SJSA1 (cell line): ENCODE data around the gene MYLK. TPM values are rescaled to one million over a fixed set of nuclear protein-coding genes. Genes with fewer than 3 reads are reported as not detected.
A peak's percentile ranks its signal among the peaks of the same experiment; 100 is the strongest.

ENCODE experiments used
- DNase-seq, 2 experiments: peaks; one replicate each; pipeline ENCODE4 v3.0.0-alpha.2; 2015 to 2020; ENCODE audit warnings: low spot score in 2 of 2, low read depth in 1 of 2
- H3K27ac ChIP-seq: fragments of 250-450 bp; sonication (Bioruptor Pico); 2 replicates; pipeline ENCODE4 v1.5.1; 2020; ENCODE audit warnings: mild to moderate bottlenecking, moderate library complexity
- H3K27me3 ChIP-seq: fragments of 250-450 bp; sonication (Bioruptor Pico); replicated peaks from 2 replicates; pipeline ENCODE4 v1.5.1; 2020; ENCODE audit warnings: mild to moderate bottlenecking, moderate library complexity
- H3K36me3 ChIP-seq: fragments of 250-450 bp; sonication (Bioruptor Pico); 2 replicates; pipeline ENCODE4 v1.5.1; 2020; ENCODE audit warnings: mild to moderate bottlenecking
- H3K4me1 ChIP-seq: fragments of 250-450 bp; sonication (Bioruptor Pico); replicated peaks from 2 replicates; pipeline ENCODE4 v1.6.1; 2021; ENCODE audit warnings: mild to moderate bottlenecking
- H3K4me3 ChIP-seq: fragments of 250-450 bp; sonication (Bioruptor Pico); 2 replicates; pipeline ENCODE4 v1.5.1; 2020; ENCODE audit warnings: mild to moderate bottlenecking
- H3K9me3 ChIP-seq: fragments of 250-450 bp; sonication (Bioruptor Pico); replicated peaks from 2 replicates; pipeline ENCODE4 v1.5.1; 2020; ENCODE audit warnings: mild to moderate bottlenecking
- total RNA-seq: library from RNA; depleted of rRNA; stranded (reverse); fragments of >200 nt; shearing (Covaris generic); gene quantifications from 2 replicates; pipeline ENCODE4 v1.2.3, GENCODE V29; 2014

Gene MYLK
- total RNA-seq, 1 experiment from 2014 or later = 147 TPM

DNA sequence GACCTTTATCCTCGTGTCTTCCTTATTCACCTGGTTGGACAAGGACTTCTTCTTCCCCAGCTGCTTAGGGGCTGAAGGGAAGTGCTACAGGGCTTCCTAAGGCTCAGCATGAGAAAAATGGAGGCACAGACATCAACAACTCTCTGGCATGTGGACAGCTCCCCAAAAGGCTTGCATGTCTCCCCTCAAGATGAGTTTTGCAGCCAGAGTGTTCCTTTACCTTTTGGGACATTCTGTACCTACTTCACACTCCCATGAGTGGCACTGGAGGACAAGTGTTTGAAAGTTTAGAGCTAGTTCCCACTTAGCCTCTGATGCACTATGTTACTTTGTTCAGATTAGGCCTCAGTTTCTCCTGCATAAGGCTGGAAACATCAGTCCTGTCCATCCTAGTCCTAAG is 222.2 kb downstream of the MYLK start:
- H3K9me3 ChIP-seq = peaks cover 1% of the 10 kb centered on the region
- no peaks in the 10 kb centered on the region for H3K27me3 ChIP-seq
- DNase-seq = no peak
- H3K36me3 ChIP-seq = peaks cover 3% of the 10 kb centered on the region; the same call in 1 of the 2 replicates
- no peak overlapping the region for H3K4me3 ChIP-seq
- H3K4me1 ChIP-seq = peaks cover 27% of the 10 kb centered on the region
- H3K27ac ChIP-seq = no peak overlapping the region

DNA sequence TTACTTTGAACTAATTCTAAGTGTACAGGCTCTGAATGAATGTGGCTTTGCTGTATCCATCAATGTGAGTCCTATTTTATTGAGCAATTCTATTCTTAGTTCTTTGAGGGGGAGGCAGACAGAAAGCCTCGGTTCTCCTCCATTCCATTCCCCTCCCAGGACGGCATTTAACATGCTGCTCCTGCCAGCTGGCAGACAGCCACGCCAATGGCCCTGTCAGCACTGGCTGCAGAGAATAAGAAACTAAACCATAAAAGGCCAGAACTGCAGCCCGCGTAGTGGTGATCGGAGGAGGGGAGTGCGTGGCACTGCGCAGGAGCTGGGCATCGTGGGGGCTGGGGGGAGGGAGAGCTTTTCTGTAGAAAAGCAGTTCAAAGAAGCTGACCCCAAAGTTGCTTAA is 223.2 kb downstream of the MYLK start:
- Histone ChIP-seq H3K4me1 (peaks cover 27% of the 10 kb centered on the region), H3K36me3 (peaks cover 8% of the 10 kb centered on the region; the same call in 1 of the 2 replicates), H3K9me3 (peaks cover 7% of the 10 kb centered on the region), H3K4me3 (no peak overlapping the region), H3K27me3 (no peaks in the 10 kb centered on the region), H3K27ac (no peak overlapping the region)
- peak; percentile 77 to 88 for DNase-seq

DNA sequence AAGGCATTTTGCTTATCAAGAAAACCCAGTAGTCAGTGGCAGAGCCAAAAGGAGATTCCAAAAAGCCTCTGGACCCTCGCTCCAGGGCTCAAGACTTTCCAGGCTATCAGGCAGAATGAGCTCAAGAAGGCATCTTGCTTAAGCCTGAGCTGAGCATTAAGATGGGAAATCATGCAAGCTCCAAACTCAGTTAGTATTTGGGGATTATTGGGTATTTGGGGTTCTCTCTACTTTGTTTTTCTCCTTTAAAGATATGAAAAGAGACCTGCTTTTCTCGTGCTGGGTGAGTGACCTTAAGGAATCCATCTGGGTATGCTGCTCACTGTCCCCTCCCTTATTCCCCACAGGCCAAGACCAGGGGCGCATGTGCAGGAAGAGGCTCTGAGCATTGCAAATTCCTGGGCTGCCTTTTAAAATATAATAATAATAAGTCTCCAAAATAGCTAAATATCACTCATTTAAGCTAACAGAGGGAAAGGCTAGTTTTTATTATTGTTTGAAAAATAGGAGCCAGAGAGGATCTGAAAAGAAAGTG is 223.9 kb downstream of the MYLK start:
- Histone ChIP-seq H3K36me3 (peaks cover 8% of the 10 kb centered on the region; the same call in 1 of the 2 replicates), H3K27ac (no peak overlapping the region), H3K27me3 (no peaks in the 10 kb centered on the region), H3K4me3 (no peak overlapping the region), H3K9me3 (peaks cover 7% of the 10 kb centered on the region), H3K4me1 (peaks cover 27% of the 10 kb centered on the region)
- DNase-seq = no peak

DNA sequence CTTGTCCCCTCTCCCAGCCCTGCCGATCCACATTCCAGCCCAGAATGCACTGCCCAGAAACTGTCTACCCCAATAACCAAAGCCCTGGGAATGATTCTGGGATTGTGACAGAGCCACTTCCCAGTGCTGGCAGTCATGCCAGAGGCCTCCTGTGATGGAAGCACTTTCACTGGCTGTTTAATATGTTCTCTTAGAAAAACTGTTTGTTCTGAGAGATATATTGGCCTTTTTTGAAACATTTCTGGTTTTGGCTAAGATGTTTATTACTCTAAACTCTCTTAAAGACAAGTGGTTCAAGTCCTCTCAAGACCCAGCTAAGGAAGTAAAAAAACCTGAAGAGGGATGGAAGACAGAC is 225.3 kb downstream of the MYLK start:
- DNase-seq = no peak
- Histone ChIP-seq H3K4me1 (peaks cover 28% of the 10 kb centered on the region), H3K27ac (no peak overlapping the region), H3K9me3 (peaks cover 7% of the 10 kb centered on the region), H3K27me3 (no peaks in the 10 kb centered on the region), H3K36me3 (peaks cover 8% of the 10 kb centered on the region; the same call in 1 of the 2 replicates), H3K4me3 (no peak overlapping the region)

DNA sequence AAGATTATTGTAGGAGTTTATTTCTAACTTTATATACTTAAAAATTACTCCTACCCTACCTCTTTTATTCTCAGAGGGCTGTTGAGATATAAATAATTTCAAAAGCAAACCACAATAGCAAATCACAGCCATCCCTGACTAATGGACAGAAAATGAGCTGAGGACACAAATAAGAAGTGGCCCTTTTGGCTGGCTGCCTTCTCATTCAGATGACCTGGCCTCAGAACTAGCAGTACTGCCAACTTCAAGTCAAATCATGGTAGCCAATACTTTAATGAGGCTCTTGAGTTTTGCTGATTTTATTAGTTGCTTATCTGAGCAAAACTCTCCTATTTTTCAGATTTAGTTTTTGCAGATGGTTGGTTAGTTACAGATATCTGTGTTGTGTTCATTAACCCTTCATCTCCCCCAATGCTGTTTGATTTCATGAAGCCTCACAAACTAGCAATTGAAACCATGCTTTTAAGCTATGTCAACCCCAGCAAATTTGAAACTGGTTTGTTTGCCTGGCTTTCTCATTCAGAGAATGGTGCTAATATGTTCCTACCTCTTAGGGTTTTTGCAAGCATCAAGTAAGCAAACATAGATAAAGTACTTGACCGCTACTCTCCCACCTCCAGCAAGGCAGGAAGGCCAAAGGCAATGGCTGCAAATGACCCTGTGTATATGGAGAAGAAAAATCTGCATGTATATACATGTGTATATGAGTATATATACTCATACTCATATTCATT is 225.8 kb downstream of the MYLK start:
- no peak overlapping the region for H3K4me3 ChIP-seq
- DNase-seq = no peak
- H3K36me3 ChIP-seq = peaks cover 8% of the 10 kb centered on the region; the same call in 1 of the 2 replicates
- H3K9me3 ChIP-seq = peaks cover 7% of the 10 kb centered on the region
- no peak overlapping the region for H3K27ac ChIP-seq
- H3K4me1 ChIP-seq = peaks cover 33% of the 10 kb centered on the region
- H3K27me3 ChIP-seq = no peaks in the 10 kb centered on the region

DNA sequence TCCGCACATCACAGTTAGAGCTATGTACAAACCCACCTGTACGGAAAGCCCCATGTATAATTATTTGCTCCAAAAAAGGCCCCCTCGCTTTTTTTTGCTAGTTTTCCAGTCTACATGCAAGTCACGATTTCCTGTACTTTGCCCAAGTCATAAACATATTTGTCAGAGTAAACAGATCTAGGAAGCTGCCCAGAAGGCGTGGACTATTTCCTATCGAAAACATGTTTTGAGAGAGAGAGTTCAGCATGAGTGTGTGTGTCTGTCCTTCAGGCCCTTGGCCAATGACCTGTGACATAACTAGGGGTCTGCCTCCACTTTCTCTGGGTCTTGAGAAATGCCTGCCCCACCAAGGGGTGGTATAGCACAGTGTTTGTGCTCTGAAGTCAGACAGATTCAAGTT is 226.6 kb downstream of the MYLK start:
- Histone ChIP-seq H3K27ac (no peak overlapping the region), H3K4me3 (no peak overlapping the region)

DNA sequence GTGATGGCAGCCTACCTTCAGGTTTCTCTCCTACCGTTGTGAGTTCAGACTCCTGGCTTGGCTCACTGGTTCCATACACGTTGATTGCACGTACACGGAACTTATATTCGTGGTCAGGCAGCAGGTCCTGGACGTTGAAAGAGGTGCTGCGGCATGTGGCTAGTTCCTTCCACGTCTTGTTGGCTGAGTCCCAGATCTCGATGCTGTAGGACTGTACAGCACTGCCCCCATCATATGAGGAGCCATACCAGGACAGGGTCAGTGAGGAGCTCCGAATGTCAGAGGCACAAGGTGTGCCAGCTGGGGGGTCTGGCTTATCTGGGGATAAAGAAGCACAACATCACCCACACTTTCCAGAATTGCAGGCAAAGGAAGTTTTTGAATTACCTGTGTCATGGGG is 227.0 kb downstream of the MYLK start:
- Histone ChIP-seq H3K4me3 (no peak overlapping the region), H3K36me3 (peaks cover 8% of the 10 kb centered on the region; the same call in 1 of the 2 replicates), H3K9me3 (peaks cover 7% of the 10 kb centered on the region), H3K4me1 (peaks cover 43% of the 10 kb centered on the region), H3K27ac (no peak overlapping the region), H3K27me3 (no peaks in the 10 kb centered on the region)
- DNase-seq = no peak

More for the DNA sequence above, 226.6 kb downstream of the MYLK start:
- DNase-seq = no peak
- Histone ChIP-seq H3K36me3 (peaks cover 8% of the 10 kb centered on the region; the same call in 1 of the 2 replicates), H3K9me3 (peaks cover 7% of the 10 kb centered on the region), H3K27me3 (no peaks in the 10 kb centered on the region), H3K4me1 (peaks cover 41% of the 10 kb centered on the region)

DNA sequence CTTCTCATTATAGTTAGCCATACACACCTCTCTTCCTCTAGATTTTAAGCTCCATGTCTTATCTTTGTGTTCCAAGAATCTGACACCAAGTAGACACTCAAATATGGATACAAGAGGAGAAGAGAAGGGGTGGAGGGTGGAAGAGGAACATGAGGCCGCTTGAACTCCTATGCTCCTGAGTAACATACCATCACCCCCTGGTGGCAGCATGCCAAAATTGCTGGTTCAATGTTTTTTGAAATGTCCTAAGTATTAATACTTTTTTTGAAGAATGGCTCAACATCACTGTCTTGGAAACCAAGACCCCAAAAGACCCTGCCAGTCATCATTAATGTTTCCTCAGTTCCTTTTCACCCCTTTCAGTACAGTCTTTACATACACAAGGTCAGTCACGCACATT is 227.4 kb downstream of the MYLK start:
- peaks cover 8% of the 10 kb centered on the region; the same call in 1 of the 2 replicates for H3K36me3 ChIP-seq
- no peaks in the 10 kb centered on the region for H3K27me3 ChIP-seq
- H3K27ac ChIP-seq = no peak overlapping the region
- H3K9me3 ChIP-seq = peaks cover 7% of the 10 kb centered on the region
- H3K4me1 ChIP-seq = peaks cover 40% of the 10 kb centered on the region
- DNase-seq = no peak
- no peak overlapping the region for H3K4me3 ChIP-seq

DNA sequence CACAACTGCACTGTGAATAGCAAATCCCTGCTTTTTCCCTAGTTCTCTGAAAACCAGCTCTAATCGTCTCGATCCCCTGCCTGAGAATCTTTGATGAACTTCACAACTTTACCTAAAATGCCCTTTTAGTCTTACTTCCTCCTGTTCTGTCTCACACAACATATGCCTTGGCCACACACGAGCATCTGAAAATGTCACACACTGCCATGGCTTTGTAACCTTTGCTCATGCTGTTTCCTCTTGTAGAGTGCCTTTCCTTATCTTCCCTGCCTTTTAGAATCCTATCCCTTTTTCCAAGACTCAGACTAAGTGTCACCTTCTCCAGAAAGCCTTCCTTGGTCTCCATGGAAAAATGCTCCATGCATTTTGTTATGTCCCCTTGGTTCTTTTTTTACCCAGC is 227.9 kb downstream of the MYLK start:
- H3K27ac ChIP-seq = no peak overlapping the region

DNA sequence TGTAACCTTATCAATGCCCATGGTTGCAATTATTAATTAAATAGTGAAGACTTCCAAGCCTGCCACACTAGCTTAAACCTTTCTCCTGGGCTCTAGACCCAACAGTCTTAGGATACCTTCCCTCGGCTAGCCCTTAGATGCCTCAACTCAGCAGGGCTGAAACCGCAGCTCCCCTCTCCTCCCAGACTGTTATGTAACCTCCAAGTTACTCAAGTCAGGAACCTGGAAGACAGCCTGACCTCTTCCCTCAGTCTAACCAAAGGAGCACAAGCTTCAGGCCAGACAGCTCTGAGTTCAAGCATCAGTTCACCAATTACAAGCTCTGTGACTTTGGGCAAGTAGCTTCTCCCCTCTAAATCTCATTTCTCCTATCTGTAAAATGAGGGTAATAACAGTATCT is 228.7 kb downstream of the MYLK start:
- Histone ChIP-seq H3K27me3 (no peaks in the 10 kb centered on the region), H3K4me3 (no peak overlapping the region), H3K36me3 (peaks cover 8% of the 10 kb centered on the region; the same call in 1 of the 2 replicates), H3K27ac (no peak overlapping the region), H3K9me3 (peaks cover 7% of the 10 kb centered on the region), H3K4me1 (peaks cover 28% of the 10 kb centered on the region)
- DNase-seq = no peak

More for the DNA sequence above, 227.9 kb downstream of the MYLK start:
- peaks cover 36% of the 10 kb centered on the region for H3K4me1 ChIP-seq
- peaks cover 8% of the 10 kb centered on the region; the same call in 1 of the 2 replicates for H3K36me3 ChIP-seq
- H3K4me3 ChIP-seq = no peak overlapping the region
- no peaks in the 10 kb centered on the region for H3K27me3 ChIP-seq
- no peak for DNase-seq
- peaks cover 7% of the 10 kb centered on the region for H3K9me3 ChIP-seq

DNA sequence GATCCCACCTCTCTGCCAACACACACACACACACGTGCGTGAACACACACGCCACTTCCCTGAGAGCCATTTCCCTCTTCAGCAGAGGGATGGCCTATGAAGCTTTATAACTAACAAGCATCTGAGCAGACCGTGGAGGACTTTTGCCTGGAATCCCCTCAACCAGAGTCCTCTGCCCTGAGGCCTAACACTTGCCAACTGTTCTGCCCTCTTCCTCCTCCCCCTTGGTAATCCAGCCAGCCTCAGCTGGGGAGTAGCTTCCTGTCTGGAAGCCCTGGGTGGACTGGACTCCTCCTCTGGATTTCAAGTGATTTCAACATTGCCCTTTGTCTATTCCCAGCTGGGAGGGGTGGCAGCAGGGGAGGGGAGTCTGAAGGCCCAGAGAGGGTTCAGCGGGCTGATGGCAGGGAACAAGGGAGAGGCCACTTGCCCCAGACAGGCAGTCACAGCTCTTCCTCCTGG is 230.9 kb downstream of the MYLK start:
- Histone ChIP-seq H3K4me1 (peaks cover 18% of the 10 kb centered on the region), H3K27ac (peak overlapping the region; percentile 62), H3K36me3 (peaks cover 8% of the 10 kb centered on the region; the same call in 1 of the 2 replicates), H3K27me3 (no peaks in the 10 kb centered on the region), H3K4me3 (no peak overlapping the region), H3K9me3 (peaks cover 7% of the 10 kb centered on the region)
- peak; percentile 68 to 73 for DNase-seq

DNA sequence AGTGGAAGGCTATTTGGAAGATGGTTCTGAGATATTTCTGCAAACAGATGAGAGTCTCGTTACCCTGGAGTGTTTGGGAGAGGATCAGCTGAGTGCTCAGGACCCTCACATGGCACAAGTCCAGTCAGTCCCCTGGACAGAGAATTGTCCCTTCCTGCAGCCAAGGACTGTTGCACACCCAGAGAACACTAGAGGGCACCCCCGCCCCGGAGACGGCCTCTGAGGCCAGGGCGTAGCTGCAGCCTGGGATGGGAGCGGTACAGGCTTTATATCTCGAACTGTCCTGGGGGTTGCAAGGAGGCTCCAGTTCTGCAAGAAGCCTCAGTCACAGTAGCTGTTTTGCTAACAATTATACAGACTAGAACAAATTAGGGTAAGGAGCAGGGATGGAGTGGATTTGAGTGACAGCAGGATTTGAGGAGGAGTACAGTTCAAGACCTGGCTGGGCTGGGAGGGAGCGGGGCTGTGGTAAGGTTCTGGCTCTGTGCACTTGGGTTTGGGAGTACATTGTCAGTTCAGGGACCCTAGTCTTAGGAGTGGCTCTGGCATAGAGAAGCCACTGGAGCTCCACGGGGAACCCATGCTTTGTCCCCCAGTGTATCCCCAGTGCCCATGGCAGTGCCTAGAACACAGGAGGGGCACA is 231.7 kb downstream of the MYLK start:
- Histone ChIP-seq H3K9me3 (peaks cover 7% of the 10 kb centered on the region), H3K27me3 (no peaks in the 10 kb centered on the region), H3K4me1 (peaks cover 16% of the 10 kb centered on the region), H3K4me3 (no peak overlapping the region), H3K36me3 (peaks cover 8% of the 10 kb centered on the region; the same call in 1 of the 2 replicates), H3K27ac (peak overlapping the region; percentile 62; the same call in 1 of the 2 replicates)
- peak; percentile 79 to 82 for DNase-seq

DNA sequence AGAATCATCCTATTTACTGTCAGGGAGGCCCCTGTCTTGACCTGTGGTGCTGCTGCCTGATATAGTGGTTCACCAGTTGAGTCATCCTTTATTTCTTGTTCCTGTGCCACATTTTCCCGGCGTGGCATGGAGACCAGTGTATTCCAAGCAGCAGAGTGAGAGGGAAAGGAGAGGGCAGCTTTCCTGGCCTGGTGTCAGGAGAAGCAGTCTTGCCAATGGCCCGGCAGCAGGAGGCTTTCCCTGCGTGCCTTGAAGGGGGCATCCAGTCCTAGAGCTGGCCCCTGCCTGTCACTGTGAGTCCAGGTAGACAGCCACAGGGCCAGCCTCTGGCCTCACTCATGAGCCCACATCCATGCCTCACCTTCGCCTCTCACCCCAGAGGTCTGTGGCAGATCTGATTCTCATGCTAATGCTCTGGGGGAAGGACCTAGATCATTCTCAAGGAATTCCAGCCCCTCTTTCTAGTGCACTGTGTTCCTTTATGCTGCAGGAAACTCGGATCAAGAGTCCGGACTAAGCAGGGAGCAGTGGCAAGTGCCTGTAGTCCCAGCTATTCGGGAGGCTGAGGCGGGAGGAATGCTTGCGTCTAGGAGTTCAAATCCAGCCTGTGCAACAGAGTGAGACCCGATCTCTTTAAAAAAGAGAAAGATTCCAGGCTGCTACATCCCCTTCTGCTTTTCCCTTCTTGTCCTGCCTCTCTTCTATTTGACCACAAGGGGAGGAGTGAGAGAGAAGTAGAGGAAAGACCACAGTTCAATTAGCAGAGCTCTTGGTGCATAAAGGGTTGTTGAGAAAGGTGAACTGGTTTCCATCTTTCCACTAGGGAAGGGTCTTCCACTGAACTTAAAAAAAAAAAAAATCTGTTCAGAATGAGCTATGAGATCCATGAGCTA is 232.4 kb downstream of the MYLK start:
- Histone ChIP-seq H3K9me3 (peaks cover 3% of the 10 kb centered on the region), H3K36me3 (0 out of 2 replicates have a peak, but pooled peaks cover 3% of the 10 kb centered on the region), H3K4me3 (no peak overlapping the region), H3K27ac (no peak overlapping the region), H3K4me1 (peaks cover 16% of the 10 kb centered on the region), H3K27me3 (no peaks in the 10 kb centered on the region)
- DNase-seq = no peak
